NCI-H2029 (cell line): ENCODE measurements around the gene MOSPD2.

Experiments used
- DNase-seq: peaks from one replicate; lab custom pipeline; 2025; lab: John Stamatoyannopoulos, UW

MOSPD2 gene

GRCh38 chrX:14872851-14873675, at the start of gene MOSPD2, which contains the start of gene FANCB:
MOSPD2 (plus strand) TSS chrX:14873421; CDS start chrX:14873529, 108 bp downstream.
FANCB (minus strand) TSS chrX:14873069; CDS start chrX:14865510, 7,559 bp downstream.
- DNase-seq: peak; percentile 89

GRCh38 chrX:14825851-14826250, 47.4 kb upstream of the MOSPD2 start:
- DNase-seq: no peak

GRCh38 chrX:14826319-14826718, 46.9 kb upstream of the MOSPD2 start:
- no peak for DNase-seq

GRCh38 chrX:14829643-14830042, 43.6 kb upstream of the MOSPD2 start:
- DNase-seq: no peak

GRCh38 chrX:14832151-14832550, 41.1 kb upstream of the MOSPD2 start:
- DNase-seq: no peak

- no peak for DNase-seq
Observed at GRCh38 chrX:14832586-14832985, 40.6 kb upstream of the MOSPD2 start.

GRCh38 chrX:14837155-14837554, 36.1 kb upstream of the MOSPD2 start:
- DNase-seq: no peak

GRCh38 chrX:14843666-14844065, 29.6 kb upstream of the MOSPD2 start:
- DNase-seq: no peak

- DNase-seq: no peak
Observed at GRCh38 chrX:14851526-14851925, 21.7 kb upstream of the MOSPD2 start.

GRCh38 chrX:14864631-14865030, 8.6 kb upstream of the MOSPD2 start:
- no peak for DNase-seq

- no peak for DNase-seq
Observed at GRCh38 chrX:14865201-14865600, 8.0 kb upstream of the MOSPD2 start.

GRCh38 chrX:14871767-14872166, 1.5 kb upstream of the MOSPD2 start:
- no peak for DNase-seq

- DNase-seq: no peak
Observed at GRCh38 chrX:14872355-14872754, 866 bp upstream of the MOSPD2 start.

GRCh38 chrX:14873676-14874049, 442 bp downstream of the MOSPD2 start:
- DNase-seq: no peak

GRCh38 chrX:14875624-14876023, 2.4 kb downstream of the MOSPD2 start:
- DNase-seq: no peak

- no peak for DNase-seq
Observed at GRCh38 chrX:14883826-14884225, 10.6 kb downstream of the MOSPD2 start.

- DNase-seq: no peak
Observed at GRCh38 chrX:14884714-14885113, 11.5 kb downstream of the MOSPD2 start.

GRCh38 chrX:14886252-14886651, 13.0 kb downstream of the MOSPD2 start:
- no peak for DNase-seq

- no peak for DNase-seq
Observed at GRCh38 chrX:14896273-14896672, 23.1 kb downstream of the MOSPD2 start.

- no peak for DNase-seq
Observed at GRCh38 chrX:14897042-14897441, 23.8 kb downstream of the MOSPD2 start.

GRCh38 chrX:14899607-14900006, 26.4 kb downstream of the MOSPD2 start:
- no peak for DNase-seq

GRCh38 chrX:14902537-14902936, 29.3 kb downstream of the MOSPD2 start:
- DNase-seq: no peak

GRCh38 chrX:14903891-14904290, 30.7 kb downstream of the MOSPD2 start:
- no peak for DNase-seq

- no peak for DNase-seq
Observed at GRCh38 chrX:14913241-14913640, 40.0 kb downstream of the MOSPD2 start.
